Measurements from ENCODE around the gene FLYWCH1.

FLYWCH1 gene

GRCh38 chr16:2999929-3000328, 88.2 kb downstream of the FLYWCH1 start:
- H3K9ac ChIP-seq (ENCODE audit: low read depth, low read length), result no peak overlapping the region
- ATAC-seq (ENCODE audit: insufficient read depth, low read depth), result no peak

GRCh38 chr16:3000540-3000939, 88.8 kb downstream of the FLYWCH1 start:
- Histone ChIP-seq H4K20me1 (ENCODE audit: insufficient read depth, low read length) (no peaks in the 10 kb centered on the region), H3K9me3 (ENCODE audit: insufficient read depth, low read length, severe bottlenecking) (no peaks in the 10 kb centered on the region), H3K4me2 (ENCODE audit: insufficient read depth, low read length) (no peak overlapping the region), H3K79me2 (ENCODE audit: insufficient read depth, low read length) (no peaks in the 10 kb centered on the region), H3K27me3 (ENCODE audit: insufficient read depth, low read length, poor library complexity) (no peaks in the 10 kb centered on the region), H2AFZ (ENCODE audit: low read depth, low read length) (no peak overlapping the region), H3K9ac (ENCODE audit: low read depth, low read length) (no peak overlapping the region), H3K36me3 (ENCODE audit: insufficient read depth, low read length) (no peaks in the 10 kb centered on the region), H3K4me3 (ENCODE audit: low read depth in 1 of 2, low read length in 2 of 2) (no peak overlapping the region), H3K4me1 (ENCODE audit: insufficient read depth, low read length) (peaks cover 13% of the 10 kb centered on the region), H3K27ac (ENCODE audit: low read length) (no peak overlapping the region)
- no peak for TF ChIP-seq CTCF (IDR thresholded peaks at IDR 0.05; ENCODE audit: borderline replicate concordance, extremely low read depth, low read length, poor library complexity, severe bottlenecking)
- TF ChIP-seq EZH2 (IDR thresholded peaks at IDR 0.05; ENCODE audit: borderline replicate concordance, low read depth, low read length, severe bottlenecking), result no peak
- ATAC-seq (ENCODE audit: insufficient read depth, low read depth), result no peak
- no peak for DNase-seq

More at GRCh38 chr16:2999929-3000328, 88.2 kb downstream of the FLYWCH1 start:
- TF ChIP-seq CTCF (IDR thresholded peaks at IDR 0.05; ENCODE audit: borderline replicate concordance, extremely low read depth, low read length, poor library complexity, severe bottlenecking) (no peak), EZH2 (IDR thresholded peaks at IDR 0.05; ENCODE audit: borderline replicate concordance, low read depth, low read length, severe bottlenecking) (no peak)
- no peak for DNase-seq
- H4K20me1 ChIP-seq (ENCODE audit: insufficient read depth, low read length), result no peaks in the 10 kb centered on the region
- no peaks in the 10 kb centered on the region for H3K79me2 ChIP-seq (ENCODE audit: insufficient read depth, low read length)
- H3K4me3 ChIP-seq (ENCODE audit: low read depth in 1 of 2, low read length in 2 of 2), result no peak overlapping the region
- H2AFZ ChIP-seq (ENCODE audit: low read depth, low read length), result no peak overlapping the region
- H3K27ac ChIP-seq (ENCODE audit: low read length), result no peak overlapping the region
- no peaks in the 10 kb centered on the region for H3K27me3 ChIP-seq (ENCODE audit: insufficient read depth, low read length, poor library complexity)
- H3K36me3 ChIP-seq (ENCODE audit: insufficient read depth, low read length), result no peaks in the 10 kb centered on the region
- no peak overlapping the region for H3K4me2 ChIP-seq (ENCODE audit: insufficient read depth, low read length)
- H3K9me3 ChIP-seq (ENCODE audit: insufficient read depth, low read length, severe bottlenecking), result no peaks in the 10 kb centered on the region
- H3K4me1 ChIP-seq (ENCODE audit: insufficient read depth, low read length), result peaks cover 11% of the 10 kb centered on the region

All from DND-41 (cell line).